Glomerular visceral epithelial cell (primary cell): ENCODE results near the gene TAPBPL.
"Not testable (repeated sequence)": the region's sequence is repeated elsewhere in the genome, so short reads cannot be mapped to it uniquely, and the experiment has no call there.

Source experiments
- DNase-seq: peaks from one replicate; pipeline ENCODE4 v3.0.0-alpha.2; 2016; ENCODE audit errors: extremely low spot score

The TAPBPL gene

GRCh38 chr12:6462234-6462995, 10.6 kb downstream of the TAPBPL start:
- no peak for DNase-seq

GRCh38 chr12:6463216-6463615, 11.4 kb downstream of the TAPBPL start:
- no peak for DNase-seq

DNA sequence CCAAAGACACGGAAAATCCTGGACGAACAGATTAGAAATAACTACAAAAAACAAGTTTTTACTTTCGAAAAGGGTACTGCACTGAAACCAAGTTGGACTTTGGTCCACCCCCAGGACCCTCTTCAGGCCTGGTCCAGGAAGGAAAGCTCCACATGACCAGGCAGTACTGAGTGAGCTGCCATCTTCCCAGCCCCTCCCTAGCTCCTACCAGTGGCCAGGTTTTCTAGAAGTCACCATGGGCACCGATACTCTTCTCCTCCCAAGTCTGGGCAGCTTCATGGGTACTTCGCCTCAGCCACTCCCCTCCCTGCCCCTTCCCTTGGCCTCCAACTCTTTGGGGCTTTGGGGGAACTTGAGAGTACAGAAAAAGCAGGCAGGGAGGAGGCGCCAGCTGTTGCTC, 12.0 kb downstream of the TAPBPL start:
- no peak for DNase-seq

- DNase-seq = no peak
Observed at GRCh38 chr12:6464531-6464930, 12.7 kb downstream of the TAPBPL start.

DNA sequence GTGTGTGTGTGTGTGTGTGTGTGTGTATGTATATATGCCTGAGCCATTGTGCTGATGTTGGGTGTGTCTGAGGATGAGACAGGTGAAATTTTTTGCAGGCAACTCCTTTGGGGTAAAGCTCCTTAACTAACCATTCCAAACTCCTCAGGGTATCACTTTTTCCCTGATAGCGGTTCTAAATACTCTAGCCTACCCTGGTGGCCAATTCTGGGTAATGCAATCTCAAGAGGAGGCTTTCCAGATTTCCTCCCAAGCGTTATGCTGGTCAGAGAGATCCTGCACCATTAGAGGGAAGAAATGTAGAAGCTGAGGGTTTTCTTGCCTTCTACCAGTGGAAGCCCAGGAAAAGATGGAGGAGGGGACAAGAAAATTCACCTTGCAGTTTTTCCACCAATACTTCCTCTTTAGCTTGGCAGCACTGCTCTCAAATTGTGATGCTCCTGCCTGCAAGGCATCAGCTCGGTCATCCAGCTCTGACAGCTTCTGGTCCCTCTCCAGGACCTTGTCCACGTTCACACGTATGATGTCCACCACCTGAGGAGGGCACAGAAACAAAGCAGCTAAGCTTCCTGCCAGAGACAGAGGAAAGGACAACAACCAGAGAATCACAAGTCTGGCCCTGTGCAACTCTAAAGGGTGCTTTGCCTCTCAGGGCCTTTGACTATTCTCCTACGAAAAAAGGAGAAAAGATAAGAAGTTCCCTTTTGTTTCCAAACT, 13.8 kb downstream of the TAPBPL start:
- peak; percentile 61 for DNase-seq

GRCh38 chr12:6466184-6466573, 14.3 kb downstream of the TAPBPL start:
- DNase-seq = no peak

- not testable (repeated sequence) for DNase-seq
Observed at GRCh38 chr12:6466751-6467150, 14.9 kb downstream of the TAPBPL start.

DNA sequence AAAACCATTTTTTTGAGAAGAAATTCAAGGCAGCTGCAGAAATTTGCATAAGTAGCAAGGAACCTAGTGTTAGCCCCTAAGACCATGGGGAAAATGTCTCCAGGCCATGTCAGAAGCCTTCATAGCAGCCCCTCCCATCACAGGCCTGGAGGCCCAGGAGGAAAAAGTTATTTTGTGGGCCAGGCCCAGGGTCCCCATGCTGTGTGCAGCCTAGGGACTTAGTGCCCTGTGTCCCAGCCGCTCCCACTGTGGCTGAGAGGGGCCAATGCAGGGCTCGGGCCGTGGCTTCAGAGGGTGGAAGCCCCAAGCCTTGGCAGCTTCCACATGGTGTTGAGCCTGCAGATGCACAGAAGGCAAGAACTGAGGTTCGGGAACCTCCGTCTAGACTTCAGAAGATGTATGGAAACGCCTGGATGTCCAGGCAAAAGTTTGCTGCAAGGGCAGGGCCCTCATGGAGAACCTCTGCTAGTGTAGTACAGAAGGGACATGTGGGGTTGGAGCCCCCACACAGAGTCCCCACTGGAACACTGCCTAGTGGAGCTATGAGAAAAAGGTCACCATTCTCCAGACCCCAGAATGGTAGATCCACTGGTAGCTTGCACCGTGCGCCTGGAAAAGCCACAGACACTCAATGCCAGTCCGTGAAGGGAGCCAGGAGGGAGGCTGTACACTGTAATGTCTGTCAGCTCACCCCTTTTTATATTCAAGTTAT, 15.9 kb downstream of the TAPBPL start:
- DNase-seq = not testable (repeated sequence)

GRCh38 chr12:6468283-6468575, 16.4 kb downstream of the TAPBPL start:
- no peak for DNase-seq

GRCh38 chr12:6469092-6469491, 17.2 kb downstream of the TAPBPL start:
- no peak for DNase-seq

DNA sequence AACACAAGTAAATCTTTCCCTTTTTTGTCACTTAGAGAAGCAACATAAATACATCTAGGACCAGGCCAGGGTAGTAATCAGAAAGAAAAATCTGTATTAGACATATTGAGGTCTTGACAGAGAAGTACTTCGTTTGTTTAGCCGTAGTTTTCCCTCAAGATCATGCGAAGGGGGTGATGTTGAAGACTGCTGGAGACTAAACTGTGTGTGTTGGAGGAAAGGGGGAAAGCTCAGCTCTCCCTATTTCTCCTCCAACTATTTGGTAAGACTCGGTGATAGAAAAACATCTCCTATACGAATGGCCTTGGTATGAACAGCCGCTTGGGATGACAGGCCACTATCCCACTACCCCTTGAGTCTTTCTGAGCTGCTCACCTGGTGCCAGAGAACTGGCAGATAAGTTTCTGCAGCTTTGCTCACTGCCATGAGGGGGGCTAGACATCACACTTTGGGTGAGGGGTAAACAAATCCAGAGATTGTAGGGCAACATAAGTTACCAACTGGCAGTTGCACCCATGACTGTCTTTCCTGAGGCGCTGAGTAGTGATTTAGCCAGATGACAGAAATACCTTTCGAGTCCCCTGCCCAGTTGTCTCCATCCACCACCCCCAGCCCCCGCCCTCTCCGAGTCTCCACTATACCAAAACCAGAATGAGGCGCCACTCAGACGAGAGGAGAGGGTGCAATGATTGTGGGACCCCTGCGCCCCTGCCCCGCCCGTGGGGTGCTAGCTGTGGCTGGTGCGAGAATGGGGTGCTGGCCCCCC, 17.9 kb downstream of the TAPBPL start:
- DNase-seq = no peak

- DNase-seq = peak; percentile 95
Observed at GRCh38 chr12:6470375-6471163, 18.7 kb downstream of the TAPBPL start, which contains the start of gene VAMP1. Gene VAMP1 (minus strand): TSS chr12:6470677. CDS start chr12:6470531, 146 bp downstream.

- peak; percentile 29 for DNase-seq
Observed at GRCh38 chr12:6471989-6472360, 20.1 kb downstream of the TAPBPL start.

GRCh38 chr12:6472491-6472890, 20.6 kb downstream of the TAPBPL start:
- DNase-seq = no peak

DNA sequence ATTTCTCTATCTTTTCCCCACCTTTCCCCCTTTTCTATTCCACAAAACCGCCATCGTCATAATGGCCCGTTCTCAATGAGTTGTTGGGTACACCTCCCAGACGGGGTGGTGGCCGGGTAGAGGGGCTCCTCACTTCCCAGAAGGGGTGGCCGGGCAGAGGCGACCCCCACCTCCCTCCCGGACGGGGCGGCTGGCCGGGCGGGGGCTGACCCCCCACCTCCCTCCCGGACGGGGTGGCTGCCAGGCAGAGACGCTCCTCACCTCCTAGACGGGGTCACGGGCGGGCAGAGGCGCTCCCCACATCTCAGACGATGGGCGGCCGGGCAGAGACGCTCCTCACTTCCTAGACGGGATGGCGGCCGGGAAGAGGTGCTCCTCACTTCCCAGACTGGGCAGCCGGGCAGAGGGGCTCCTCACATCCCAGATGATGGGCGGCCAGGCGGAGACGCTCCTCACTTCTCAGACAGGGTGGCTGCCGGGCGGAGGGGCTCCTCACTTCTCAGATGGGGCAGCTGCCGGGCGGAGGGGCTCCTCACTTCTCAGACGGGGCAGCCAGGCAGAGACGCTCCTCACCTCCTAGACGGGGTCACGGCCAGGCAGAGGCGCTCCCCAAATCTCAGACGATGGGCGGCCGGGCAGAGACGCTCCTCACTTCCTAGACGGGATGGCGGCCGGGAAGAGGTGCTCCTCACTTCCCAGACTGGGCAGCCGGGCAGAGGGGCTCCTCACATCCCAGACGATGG, 23.6 kb downstream of the TAPBPL start:
- DNase-seq = not testable (repeated sequence)

- peak; percentile 75 for DNase-seq
Observed at GRCh38 chr12:6476489-6476888, 24.6 kb downstream of the TAPBPL start.

- not testable (repeated sequence) for DNase-seq
Observed at GRCh38 chr12:6477601-6478377, 25.9 kb downstream of the TAPBPL start.

GRCh38 chr12:6478416-6478815, 26.6 kb downstream of the TAPBPL start:
- no peak for DNase-seq

DNA sequence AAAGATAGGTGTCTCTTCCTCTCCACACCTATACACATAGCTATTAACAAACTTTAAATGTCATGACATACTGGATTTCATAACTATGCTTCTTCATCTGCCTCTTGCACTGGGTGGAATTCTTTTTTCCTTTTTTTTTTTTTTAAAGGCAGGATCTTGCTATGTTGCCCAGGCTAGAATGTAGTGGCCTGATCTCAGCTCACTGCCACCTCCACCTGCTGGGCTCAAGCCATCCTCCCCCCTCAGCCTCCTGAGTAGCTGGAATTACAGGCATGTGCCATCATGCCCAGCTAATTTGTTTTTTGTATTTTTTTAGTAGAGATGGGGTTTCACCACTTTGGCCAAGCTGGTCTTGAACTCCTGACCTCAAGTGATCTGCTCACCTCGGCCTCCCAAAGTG, 36.4 kb downstream of the TAPBPL start:
- no peak for DNase-seq

GRCh38 chr12:6489449-6489848, 37.6 kb downstream of the TAPBPL start:
- DNase-seq = no peak
